ENCODE results near the gene GPR78.

- TF ChIP-seq CTCF (IDR thresholded peaks at IDR 0.05; ENCODE audit: low read length) (no peak), EZH2phosphoT487 (IDR thresholded peaks at IDR 0.05; ENCODE audit: low read length) (no peak)
Measured at GRCh38 chr4:8570201-8570600, 10.0 kb upstream of the GPR78 start.

Measured in MM.1S (cell line).